Limb (tissue), 2 donors: ENCODE data around the gene ZNF169.
A peak's percentile ranks its signal among the peaks of the same experiment; 100 is the strongest.
"Not testable (repeated sequence)": the region's sequence is repeated elsewhere in the genome, so short reads cannot be mapped to it uniquely, and the experiment has no call there.

Experiments
- DNase-seq, 2 donors: peaks; one replicate each; pipeline ENCODE4 v3.0.0-alpha.2; 2016; ENCODE audit errors: extremely low spot score in 2 of 2

Gene ZNF169

GRCh38 chr9:94259077-94259862 is at the start of gene ZNF169:
Gene ZNF169 (plus strand): TSS chr9:94259298. CDS start chr9:94278813, 19,515 bp downstream.
- DNase-seq: peak; percentile 87 to 90

- no peak for DNase-seq
Measured at GRCh38 chr9:94210616-94211603, 48.2 kb upstream of the ZNF169 start.

- no peak for DNase-seq
Measured at GRCh38 chr9:94212091-94212490, 47.0 kb upstream of the ZNF169 start.

GRCh38 chr9:94212531-94212930 is 46.6 kb upstream of the ZNF169 start:
- no peak for DNase-seq

GRCh38 chr9:94213511-94214124 is 45.5 kb upstream of the ZNF169 start:
- DNase-seq: peak; percentile 75 to 84

GRCh38 chr9:94222870-94223269 is 36.2 kb upstream of the ZNF169 start:
- no peak for DNase-seq

- DNase-seq: not testable (repeated sequence)
Measured at GRCh38 chr9:94225413-94225812, 33.7 kb upstream of the ZNF169 start.

- no peak for DNase-seq
Measured at GRCh38 chr9:94228616-94229015, 30.5 kb upstream of the ZNF169 start.

- no peak for DNase-seq
Measured at GRCh38 chr9:94232428-94232827, 26.7 kb upstream of the ZNF169 start.

- not testable (repeated sequence) for DNase-seq
Measured at GRCh38 chr9:94241098-94241497, 18.0 kb upstream of the ZNF169 start.

GRCh38 chr9:94245651-94246050 is 13.4 kb upstream of the ZNF169 start:
- no peak for DNase-seq

GRCh38 chr9:94250456-94250855 is 8.6 kb upstream of the ZNF169 start:
- DNase-seq: no peak

- DNase-seq: no peak
Measured at GRCh38 chr9:94256007-94256406, 3.1 kb upstream of the ZNF169 start.

- not testable (repeated sequence) for DNase-seq
Measured at GRCh38 chr9:94265626-94266402, 6.7 kb downstream of the ZNF169 start.

GRCh38 chr9:94269264-94269663 is 10.2 kb downstream of the ZNF169 start:
- DNase-seq: no peak

- no peak for DNase-seq
Measured at GRCh38 chr9:94270009-94270408, 10.9 kb downstream of the ZNF169 start.

- DNase-seq: not testable (repeated sequence)
Measured at GRCh38 chr9:94277029-94277428, 17.9 kb downstream of the ZNF169 start.

- DNase-seq: no peak
Measured at GRCh38 chr9:94277885-94278536, 18.9 kb downstream of the ZNF169 start.

- no peak for DNase-seq
Measured at GRCh38 chr9:94280409-94280989, 21.4 kb downstream of the ZNF169 start.

GRCh38 chr9:94281101-94281500 is 22.0 kb downstream of the ZNF169 start:
- DNase-seq: no peak
